ENCODE measurements around the gene CLEC4A.
"Not testable (repeated sequence)": the region's sequence is repeated elsewhere in the genome, so short reads cannot be mapped to it uniquely, and the experiment has no call there.

GRCh38 chr12:8184206-8184605 is 60.8 kb downstream of the CLEC4A start:
- TF ChIP-seq CTCF (conservative IDR thresholded peaks at IDR 0.05; ENCODE audit: low read length); EZH2phosphoT487 (IDR thresholded peaks at IDR 0.05; ENCODE audit: borderline replicate concordance, low read depth, low read length): not testable (repeated sequence)
